ENCODE data around the gene STIP1. TPM values are rescaled to one million over a fixed set of nuclear protein-coding genes. Genes with fewer than 3 reads are reported as not detected.

Gene STIP1
- polyA plus RNA-seq, 2 donors = 60.0 to 69.4 TPM

GRCh38 chr11:64148226-64148916 is 37.6 kb upstream of the STIP1 start:
- WGBS, 2 donors = 14 to 20% methylated on average over 19 of the region's 19 CpGs
- no peaks in the 10 kb centered on the region for H3K9me3 ChIP-seq (ENCODE audit: control insufficient read depth in 2 of 2, insufficient read depth in 1 of 2, low read depth in 1 of 2, low read length in 1 of 2)
- peaks cover 0 to 2% of the 10 kb centered on the region in 2 donors for H3K36me3 ChIP-seq (ENCODE audit: control insufficient read depth in 2 of 2, insufficient read depth in 2 of 2, low read length in 1 of 2)
- no peak overlapping the region for H3K4me3 ChIP-seq (ENCODE audit: low read depth in 1 of 2, low read length in 2 of 2)
- H3K27ac ChIP-seq (ENCODE audit: low read depth in 2 of 2, low read length in 1 of 2) = no peak overlapping the region
- H3K4me1 ChIP-seq (ENCODE audit: control insufficient read depth in 2 of 2, insufficient read depth in 2 of 2, low read length in 1 of 2) = peaks cover 0 to 3% of the 10 kb centered on the region in 2 donors
- H3K27me3 ChIP-seq (ENCODE audit: control insufficient read depth in 1 of 2, insufficient read depth in 2 of 2, low read length in 2 of 2) = no peaks in the 10 kb centered on the region

GRCh38 chr11:64148917-64149617 is 36.9 kb upstream of the STIP1 start:
- WGBS, 2 donors = 75 to 76% methylated on average over 25 of the region's 25 CpGs
- Histone ChIP-seq H3K36me3 (ENCODE audit: control insufficient read depth in 2 of 2, insufficient read depth in 2 of 2, low read length in 1 of 2) (peaks cover 0 to 2% of the 10 kb centered on the region in 2 donors), H3K27me3 (ENCODE audit: control insufficient read depth in 1 of 2, insufficient read depth in 2 of 2, low read length in 2 of 2) (no peaks in the 10 kb centered on the region), H3K4me1 (ENCODE audit: control insufficient read depth in 2 of 2, insufficient read depth in 2 of 2, low read length in 1 of 2) (peaks cover 0 to 3% of the 10 kb centered on the region in 2 donors), H3K9me3 (ENCODE audit: control insufficient read depth in 2 of 2, insufficient read depth in 1 of 2, low read depth in 1 of 2, low read length in 1 of 2) (no peaks in the 10 kb centered on the region), H3K27ac (ENCODE audit: low read depth in 2 of 2, low read length in 1 of 2) (no peak overlapping the region), H3K4me3 (ENCODE audit: low read depth in 1 of 2, low read length in 2 of 2) (no peak overlapping the region)

- Histone ChIP-seq H3K9me3 (ENCODE audit: control insufficient read depth in 2 of 2, insufficient read depth in 1 of 2, low read depth in 1 of 2, low read length in 1 of 2) (no peaks in the 10 kb centered on the region), H3K4me3 (ENCODE audit: low read depth in 1 of 2, low read length in 2 of 2) (no peak overlapping the region), H3K27me3 (ENCODE audit: control insufficient read depth in 1 of 2, insufficient read depth in 2 of 2, low read length in 2 of 2) (no peaks in the 10 kb centered on the region), H3K27ac (ENCODE audit: low read depth in 2 of 2, low read length in 1 of 2) (no peak overlapping the region), H3K4me1 (ENCODE audit: control insufficient read depth in 2 of 2, insufficient read depth in 2 of 2, low read length in 1 of 2) (peaks cover 0 to 3% of the 10 kb centered on the region in 2 donors), H3K36me3 (ENCODE audit: control insufficient read depth in 2 of 2, insufficient read depth in 2 of 2, low read length in 1 of 2) (peaks cover 0 to 2% of the 10 kb centered on the region in 2 donors)
- 89 to 91% methylated on average over 15 of the region's 15 CpGs for WGBS, 2 donors
These were observed 35.9 kb upstream of the STIP1 start for GRCh38 chr11:64150051-64150450.

DNA sequence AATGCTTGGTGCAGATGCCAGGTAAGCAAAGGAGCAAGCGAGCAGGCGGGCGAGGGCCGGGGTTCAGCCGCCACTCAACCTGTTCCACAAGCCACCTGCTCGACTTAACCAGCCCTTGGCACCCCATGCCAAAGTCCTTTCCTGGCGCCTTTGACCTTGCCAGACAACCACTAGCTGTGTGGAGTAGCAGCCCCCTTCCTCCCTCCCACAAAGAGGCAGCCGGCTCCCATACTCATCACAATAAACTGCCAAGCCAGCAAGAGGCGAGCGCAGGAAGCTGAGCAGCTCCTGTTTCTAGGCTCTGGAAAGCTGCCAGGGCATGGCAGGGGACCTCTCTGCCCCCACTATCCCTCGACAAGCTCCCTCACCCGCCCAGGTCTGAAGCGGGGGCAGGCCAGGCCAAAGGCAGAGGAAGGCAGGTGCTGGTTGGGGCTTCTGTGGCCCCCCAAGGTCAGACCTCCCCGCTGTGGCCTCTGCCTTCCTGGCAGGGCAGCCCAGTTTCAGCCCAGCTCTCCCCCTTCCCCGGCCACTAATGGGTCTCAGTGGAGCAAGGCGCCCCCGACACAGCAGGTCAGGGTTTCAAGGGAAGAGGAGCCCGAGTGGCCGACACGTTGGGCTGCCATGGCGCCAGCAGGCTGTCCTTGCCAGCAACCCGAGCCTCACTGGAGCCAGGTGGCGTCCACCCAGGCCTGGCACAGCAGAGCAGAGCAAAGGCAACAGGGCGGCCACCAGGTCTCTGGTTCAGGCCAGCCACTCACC is 35.3 kb upstream of the STIP1 start:
- WGBS, 2 donors = 68 to 83% methylated on average over 24 of the region's 24 CpGs
- peaks cover 0 to 2% of the 10 kb centered on the region in 2 donors for H3K36me3 ChIP-seq (ENCODE audit: control insufficient read depth in 2 of 2, insufficient read depth in 2 of 2, low read length in 1 of 2)
- no peaks in the 10 kb centered on the region for H3K27me3 ChIP-seq (ENCODE audit: control insufficient read depth in 1 of 2, insufficient read depth in 2 of 2, low read length in 2 of 2)
- H3K27ac ChIP-seq (ENCODE audit: low read depth in 2 of 2, low read length in 1 of 2) = no peak overlapping the region
- peaks cover 0 to 3% of the 10 kb centered on the region in 2 donors for H3K4me1 ChIP-seq (ENCODE audit: control insufficient read depth in 2 of 2, insufficient read depth in 2 of 2, low read length in 1 of 2)
- H3K4me3 ChIP-seq (ENCODE audit: low read depth in 1 of 2, low read length in 2 of 2) = no peak overlapping the region
- H3K9me3 ChIP-seq (ENCODE audit: control insufficient read depth in 2 of 2, insufficient read depth in 1 of 2, low read depth in 1 of 2, low read length in 1 of 2) = no peaks in the 10 kb centered on the region

DNA sequence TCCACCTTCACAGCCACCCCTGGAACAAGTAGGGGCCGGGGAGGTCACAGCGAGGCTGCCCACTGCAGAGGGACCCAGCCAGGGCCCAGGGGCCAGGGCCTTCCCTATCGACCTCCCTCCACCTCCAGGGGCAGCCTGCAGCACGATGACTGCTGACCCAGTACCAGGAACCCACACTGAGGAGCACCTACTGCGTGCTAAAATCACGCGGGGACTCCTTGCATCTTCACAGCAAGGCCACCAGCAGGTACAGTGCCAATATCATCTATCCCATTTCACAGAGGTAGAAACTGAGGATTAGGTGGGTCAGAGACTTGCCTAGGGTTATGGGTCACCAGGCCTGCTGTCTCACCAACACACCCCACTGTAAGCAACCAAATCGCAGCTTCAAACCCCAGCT is 34.6 kb upstream of the STIP1 start:
- Histone ChIP-seq H3K36me3 (ENCODE audit: control insufficient read depth in 2 of 2, insufficient read depth in 2 of 2, low read length in 1 of 2) (peaks cover 0 to 2% of the 10 kb centered on the region in 2 donors), H3K4me1 (ENCODE audit: control insufficient read depth in 2 of 2, insufficient read depth in 2 of 2, low read length in 1 of 2) (peaks cover 0 to 3% of the 10 kb centered on the region in 2 donors), H3K9me3 (ENCODE audit: control insufficient read depth in 2 of 2, insufficient read depth in 1 of 2, low read depth in 1 of 2, low read length in 1 of 2) (no peaks in the 10 kb centered on the region), H3K27me3 (ENCODE audit: control insufficient read depth in 1 of 2, insufficient read depth in 2 of 2, low read length in 2 of 2) (no peaks in the 10 kb centered on the region), H3K27ac (ENCODE audit: low read depth in 2 of 2, low read length in 1 of 2) (no peak overlapping the region), H3K4me3 (ENCODE audit: low read depth in 1 of 2, low read length in 2 of 2) (no peak overlapping the region)
- 88 to 93% methylated on average over 8 of the region's 8 CpGs for WGBS, 2 donors

DNA sequence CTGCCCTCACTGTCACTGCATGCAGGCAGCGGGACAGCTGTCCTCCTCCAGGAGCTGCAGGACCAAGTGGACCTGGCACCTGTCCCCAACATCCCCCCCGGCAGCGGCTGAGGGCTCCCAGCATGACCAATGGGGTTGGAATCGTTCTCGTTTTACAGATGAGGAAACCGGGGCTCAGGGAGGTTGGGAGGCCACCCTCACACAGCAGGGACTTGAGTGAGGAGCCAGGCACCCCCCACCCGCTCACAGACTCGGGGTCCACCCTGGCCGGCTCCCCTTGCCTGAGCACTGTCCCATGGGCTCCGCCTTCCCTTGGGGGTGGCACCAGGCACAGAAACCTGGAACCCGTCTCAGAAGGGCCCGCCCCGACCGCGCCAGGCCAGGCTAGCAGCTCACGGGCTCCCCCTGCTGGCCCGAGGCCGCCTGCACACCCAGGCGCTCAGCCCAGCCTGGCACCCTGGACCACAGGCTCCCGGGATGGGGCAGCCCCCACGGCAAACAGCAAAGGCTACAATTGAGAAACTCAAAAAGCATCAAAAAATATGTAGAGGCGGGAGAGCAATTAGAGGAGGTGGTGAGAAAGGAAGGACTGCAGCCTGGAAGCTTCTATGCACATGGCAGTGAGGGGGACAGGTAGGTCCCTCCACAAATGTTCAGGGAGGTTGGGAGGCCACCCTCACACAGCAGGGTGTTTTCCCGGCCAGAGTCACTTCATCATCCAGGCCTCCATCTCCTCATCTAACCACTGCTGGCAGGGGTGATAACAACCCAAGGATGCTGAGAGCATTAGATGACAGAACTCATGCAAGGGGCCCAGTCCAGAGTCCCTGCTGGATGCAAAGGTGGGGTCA is 32.9 kb upstream of the STIP1 start:
- no peaks in the 10 kb centered on the region for H3K27me3 ChIP-seq (ENCODE audit: control insufficient read depth in 1 of 2, insufficient read depth in 2 of 2, low read length in 2 of 2)
- 18% methylated on average over 23 of the region's 23 CpGs for WGBS, 2 donors
- H3K4me1 ChIP-seq (ENCODE audit: control insufficient read depth in 2 of 2, insufficient read depth in 2 of 2, low read length in 1 of 2) = peaks cover 0 to 3% of the 10 kb centered on the region in 2 donors
- H3K36me3 ChIP-seq (ENCODE audit: control insufficient read depth in 2 of 2, insufficient read depth in 2 of 2, low read length in 1 of 2) = peaks cover 0 to 7% of the 10 kb centered on the region in 2 donors
- no peak overlapping the region for H3K27ac ChIP-seq (ENCODE audit: low read depth in 2 of 2, low read length in 1 of 2)
- H3K9me3 ChIP-seq (ENCODE audit: control insufficient read depth in 2 of 2, insufficient read depth in 1 of 2, low read depth in 1 of 2, low read length in 1 of 2) = no peaks in the 10 kb centered on the region
- no peak overlapping the region for H3K4me3 ChIP-seq (ENCODE audit: low read depth in 1 of 2, low read length in 2 of 2)

DNA sequence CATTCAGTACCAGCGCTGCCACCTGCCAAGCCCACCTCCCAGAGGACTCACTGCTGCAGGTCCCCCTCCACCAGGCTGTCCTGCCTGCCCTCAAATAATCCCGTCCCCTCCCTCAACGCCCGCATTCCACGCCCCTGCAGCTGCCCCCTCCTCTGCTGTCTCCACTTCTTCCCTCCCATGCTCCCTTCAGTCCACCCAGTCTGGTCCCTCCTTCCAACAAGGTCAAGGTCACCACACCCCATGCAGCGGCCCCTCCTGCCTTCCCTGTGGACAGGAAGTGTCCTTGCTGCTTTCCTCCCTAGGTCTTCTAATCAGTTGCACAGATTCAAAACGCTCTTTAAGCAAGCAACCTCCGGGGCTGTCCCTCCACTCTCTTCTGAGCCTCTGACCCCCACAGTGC is 32.2 kb upstream of the STIP1 start:
- Histone ChIP-seq H3K27ac (ENCODE audit: low read depth in 2 of 2, low read length in 1 of 2) (no peak overlapping the region), H3K27me3 (ENCODE audit: control insufficient read depth in 1 of 2, insufficient read depth in 2 of 2, low read length in 2 of 2) (no peaks in the 10 kb centered on the region), H3K4me1 (ENCODE audit: control insufficient read depth in 2 of 2, insufficient read depth in 2 of 2, low read length in 1 of 2) (peaks cover 0 to 3% of the 10 kb centered on the region in 2 donors), H3K36me3 (ENCODE audit: control insufficient read depth in 2 of 2, insufficient read depth in 2 of 2, low read length in 1 of 2) (peaks cover 0 to 7% of the 10 kb centered on the region in 2 donors), H3K9me3 (ENCODE audit: control insufficient read depth in 2 of 2, insufficient read depth in 1 of 2, low read depth in 1 of 2, low read length in 1 of 2) (no peaks in the 10 kb centered on the region), H3K4me3 (ENCODE audit: low read depth in 1 of 2, low read length in 2 of 2) (no peak overlapping the region)
- WGBS, 2 donors = 52 to 56% methylated on average over 8 of the region's 8 CpGs

DNA sequence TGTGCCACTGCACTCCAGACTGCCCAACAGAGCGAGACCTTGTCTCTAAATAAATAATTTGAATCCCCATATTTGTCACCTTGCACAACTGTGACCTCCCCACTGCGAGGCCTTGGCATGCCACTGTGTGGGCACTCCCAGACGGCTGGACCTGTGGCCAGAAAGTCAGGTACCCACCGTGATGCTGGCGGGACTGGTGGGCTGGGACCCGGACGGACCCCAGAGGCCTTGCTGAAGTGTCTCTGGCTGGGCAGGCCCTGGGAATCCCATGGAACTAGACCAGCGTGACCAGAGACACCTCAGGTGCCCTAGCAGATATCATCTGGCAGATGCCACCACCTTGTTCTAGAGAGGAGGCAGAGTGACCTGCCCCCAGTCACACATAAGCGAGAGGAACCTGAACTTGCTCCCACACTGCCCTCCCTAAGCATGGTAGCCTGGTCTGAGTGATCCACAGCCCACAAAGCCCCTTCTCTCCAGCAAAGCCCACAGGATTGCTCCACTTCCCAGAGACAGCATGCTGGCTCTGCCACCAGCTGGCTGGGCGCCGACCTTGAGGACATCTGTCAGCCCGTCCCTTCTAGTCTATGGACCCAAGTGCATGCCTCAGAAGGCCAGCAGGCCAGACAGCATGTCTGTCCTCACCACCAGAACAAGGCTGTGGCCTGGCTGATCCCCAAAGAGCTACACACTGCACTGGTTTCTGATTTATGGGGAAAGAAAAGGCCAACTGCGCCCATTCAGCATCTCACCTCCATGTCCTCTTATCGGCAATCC is 29.5 kb upstream of the STIP1 start:
- 91 to 92% methylated on average over 14 of the region's 14 CpGs for WGBS, 2 donors
- no peaks in the 10 kb centered on the region for H3K9me3 ChIP-seq (ENCODE audit: control insufficient read depth in 2 of 2, insufficient read depth in 1 of 2, low read depth in 1 of 2, low read length in 1 of 2)
- no peaks in the 10 kb centered on the region for H3K27me3 ChIP-seq (ENCODE audit: control insufficient read depth in 1 of 2, insufficient read depth in 2 of 2, low read length in 2 of 2)
- no peak overlapping the region for H3K27ac ChIP-seq (ENCODE audit: low read depth in 2 of 2, low read length in 1 of 2)
- H3K4me3 ChIP-seq (ENCODE audit: low read depth in 1 of 2, low read length in 2 of 2) = no peak overlapping the region
- peaks cover 0 to 3% of the 10 kb centered on the region in 2 donors for H3K4me1 ChIP-seq (ENCODE audit: control insufficient read depth in 2 of 2, insufficient read depth in 2 of 2, low read length in 1 of 2)
- H3K36me3 ChIP-seq (ENCODE audit: control insufficient read depth in 2 of 2, insufficient read depth in 2 of 2, low read length in 1 of 2) = peaks cover 0 to 5% of the 10 kb centered on the region in 2 donors

All from esophagus (tissue), 2 donors.